Gastroesophageal sphincter (tissue), 4 donors: ENCODE data around the gene FLYWCH2. TPM values are rescaled to one million over a fixed set of nuclear protein-coding genes. Genes with fewer than 3 reads are reported as not detected.

Experiments
- ATAC-seq: fragments of 150-250 bp; one replicate; pipeline ENCODE4 v1.9.1; 2016; ENCODE audit warnings: mild to moderate bottlenecking, moderate library complexity
- H3K27ac ChIP-seq, 4 donors: fragments of 200-600 bp; sonication (generic) in 3 of 4; 1 replicate in 3 of 4; 2 replicates in 1 of 4; pipeline ENCODE4 v1.5.1; 2016 to 2019
- H3K27me3 ChIP-seq: fragments of 200-600 bp; sonication (generic); one replicate; pipeline ENCODE4 v1.5.1; 2019
- H3K36me3 ChIP-seq, 2 donors: fragments of 200-600 bp; sonication (generic); one replicate each; pipeline ENCODE4 v1.5.1; 2019; ENCODE audit warnings: control low read depth in 1 of 2
- H3K4me1 ChIP-seq, 3 donors: fragments of 200-600 bp; sonication (generic); 1 replicate in 2 of 3; 2 replicates in 1 of 3; pipeline ENCODE4 v1.5.1; 2016 to 2019; ENCODE audit warnings: control low read depth in 2 of 3
- H3K4me3 ChIP-seq, 2 donors: fragments of 200-600 bp; sonication (generic); one replicate each; pipeline ENCODE4 v1.5.1; 2019; ENCODE audit warnings: mild to moderate bottlenecking in 1 of 2, moderate library complexity in 1 of 2
- H3K9me3 ChIP-seq, 3 donors: fragments of 200-600 bp; sonication (generic); one replicate each; pipeline ENCODE4 v1.5.1; 2017 to 2019; ENCODE audit warnings: control low read depth in 2 of 3
- CTCF ChIP-seq, 4 experiments: fragments of 200-600 bp in 2 of 4; fragments of 450-650 bp in 2 of 4; sonication (generic) in 1 of 4; IDR thresholded peaks; one replicate each; pipeline ENCODE4 v1.5.1; 2017 to 2019; ENCODE audit warnings: antibody characterized with exemption in 4 of 4, mild to moderate bottlenecking in 2 of 4, moderate library complexity in 2 of 4
- EP300 ChIP-seq: sonication (generic); formaldehyde crosslinking; IDR thresholded peaks from one replicate; pipeline ENCODE4 v1.6.1; 2017; ENCODE audit warnings: antibody characterized with exemption, mild to moderate bottlenecking
- POLR2A ChIP-seq, 2 donors: fragments of 450-650 bp; IDR thresholded peaks; one replicate each; pipeline ENCODE4 v1.6.1; 2017; ENCODE audit warnings: antibody characterized with exemption in 2 of 2, mild to moderate bottlenecking in 2 of 2, moderate library complexity in 1 of 2
- POLR2AphosphoS5 ChIP-seq: sonication (generic); formaldehyde crosslinking; IDR thresholded peaks from one replicate; pipeline ENCODE4 v1.6.1; 2017; ENCODE audit warnings: antibody characterized with exemption
- WGBS, 2 donors: methylation state at CpG; one replicate each; pipeline ENCODE4 v1.1.5; 2018; ENCODE audit warnings: low coverage in 1 of 2; 5-methylcytosine and 5-hydroxymethylcytosine counted together
- total RNA-seq, 4 donors: library from RNA; depleted of rRNA; stranded (reverse); fragments of >200 nt; gene quantifications; one replicate each; pipeline ENCODE4 v1.1.0, GENCODE V29; 2016

Gene FLYWCH2
- total RNA-seq, 4 donors from 2014 or later = 21.9 to 69.1 (median 38.8) TPM

- H3K27me3 ChIP-seq = peaks cover 94% of the 10 kb centered on the region
Observed at GRCh38 chr16:2857451-2858244, 25.4 kb upstream of the FLYWCH2 start, which contains the start of gene PRSS22. PRSS22 (minus strand) TSS chr16:2858170; CDS start chr16:2858104, 66 bp downstream.

GRCh38 chr16:2858245-2859025, 24.6 kb upstream of the FLYWCH2 start:
- H3K36me3 ChIP-seq = no peaks in the 10 kb centered on the region
- H3K9me3 ChIP-seq = peaks cover 0 to 27% (median 0%) of the 10 kb centered on the region in 3 donors
- peaks cover 93% of the 10 kb centered on the region for H3K27me3 ChIP-seq
- H3K27ac ChIP-seq = no peak overlapping the region
- peaks cover 0 to 10% (median 0%) of the 10 kb centered on the region in 3 donors for H3K4me1 ChIP-seq
- WGBS, 2 donors = no CpG with 5 or more reads among the region's 23 CpGs
- H3K4me3 ChIP-seq = no peak overlapping the region
- no peak for TF ChIP-seq POLR2AphosphoS5
- TF ChIP-seq EP300 = no peak
- no peak for TF ChIP-seq CTCF (IDR thresholded peaks at IDR 0.05)
- no peak for TF ChIP-seq POLR2A (IDR thresholded peaks at IDR 0.05)
- no peak for ATAC-seq

More at GRCh38 chr16:2857451-2858244, 25.4 kb upstream of the FLYWCH2 start, which contains the start of gene PRSS22:
- peaks cover 0 to 32% (median 0%) of the 10 kb centered on the region in 3 donors for H3K9me3 ChIP-seq
- no peak for TF ChIP-seq POLR2A (IDR thresholded peaks at IDR 0.05)
- TF ChIP-seq POLR2AphosphoS5 = no peak
- no peak for TF ChIP-seq CTCF (IDR thresholded peaks at IDR 0.05)
- TF ChIP-seq EP300 = no peak
- H3K36me3 ChIP-seq = no peaks in the 10 kb centered on the region
- no peak within 1 kb of the TSS for H3K27ac ChIP-seq
- H3K4me1 ChIP-seq = peaks cover 0 to 10% (median 0%) of the 10 kb centered on the region in 3 donors
- no peak for ATAC-seq
- 0 to 6% methylated on average over 18 to 25 of the region's 42 CpGs for WGBS, 2 donors
- no peak within 1 kb of the TSS for H3K4me3 ChIP-seq

GRCh38 chr16:2859686-2860265, 23.2 kb upstream of the FLYWCH2 start:
- Histone ChIP-seq H3K4me1 (peaks cover 0 to 10% (median 0%) of the 10 kb centered on the region in 3 donors), H3K27ac (no peak overlapping the region), H3K4me3 (no peak overlapping the region), H3K27me3 (peaks cover 86% of the 10 kb centered on the region), H3K9me3 (peaks cover 0 to 14% (median 0%) of the 10 kb centered on the region in 3 donors), H3K36me3 (no peaks in the 10 kb centered on the region)
- ATAC-seq = no peak
- 40% methylated on average over 1 of the region's 10 CpGs; no CpG with 5 or more reads in 1 of the 2 donors for WGBS, 2 donors
- TF ChIP-seq CTCF (IDR thresholded peaks at IDR 0.05) (no peak), POLR2AphosphoS5 (no peak), EP300 (no peak), POLR2A (IDR thresholded peaks at IDR 0.05) (no peak)

GRCh38 chr16:2860826-2861567, 22.0 kb upstream of the FLYWCH2 start:
- WGBS, 2 donors = 65% methylated on average over 5 of the region's 8 CpGs; no CpG with 5 or more reads in 1 of the 2 donors
- Histone ChIP-seq H3K4me3 (no peak overlapping the region), H3K4me1 (peaks cover 0 to 10% (median 0%) of the 10 kb centered on the region in 3 donors), H3K9me3 (peaks cover 0 to 14% (median 0%) of the 10 kb centered on the region in 3 donors), H3K36me3 (no peaks in the 10 kb centered on the region), H3K27ac (no peak overlapping the region), H3K27me3 (peaks cover 91% of the 10 kb centered on the region)
- no peak for ATAC-seq
- no peak for TF ChIP-seq EP300
- no peak for TF ChIP-seq POLR2AphosphoS5
- TF ChIP-seq CTCF (IDR thresholded peaks at IDR 0.05) = no peak
- TF ChIP-seq POLR2A (IDR thresholded peaks at IDR 0.05) = no peak
